Measurements from ENCODE around the gene WDR18.
"Not testable (repeated sequence)": the region's sequence is repeated elsewhere in the genome, so short reads cannot be mapped to it uniquely, and the experiment has no call there.

The WDR18 gene

DNA sequence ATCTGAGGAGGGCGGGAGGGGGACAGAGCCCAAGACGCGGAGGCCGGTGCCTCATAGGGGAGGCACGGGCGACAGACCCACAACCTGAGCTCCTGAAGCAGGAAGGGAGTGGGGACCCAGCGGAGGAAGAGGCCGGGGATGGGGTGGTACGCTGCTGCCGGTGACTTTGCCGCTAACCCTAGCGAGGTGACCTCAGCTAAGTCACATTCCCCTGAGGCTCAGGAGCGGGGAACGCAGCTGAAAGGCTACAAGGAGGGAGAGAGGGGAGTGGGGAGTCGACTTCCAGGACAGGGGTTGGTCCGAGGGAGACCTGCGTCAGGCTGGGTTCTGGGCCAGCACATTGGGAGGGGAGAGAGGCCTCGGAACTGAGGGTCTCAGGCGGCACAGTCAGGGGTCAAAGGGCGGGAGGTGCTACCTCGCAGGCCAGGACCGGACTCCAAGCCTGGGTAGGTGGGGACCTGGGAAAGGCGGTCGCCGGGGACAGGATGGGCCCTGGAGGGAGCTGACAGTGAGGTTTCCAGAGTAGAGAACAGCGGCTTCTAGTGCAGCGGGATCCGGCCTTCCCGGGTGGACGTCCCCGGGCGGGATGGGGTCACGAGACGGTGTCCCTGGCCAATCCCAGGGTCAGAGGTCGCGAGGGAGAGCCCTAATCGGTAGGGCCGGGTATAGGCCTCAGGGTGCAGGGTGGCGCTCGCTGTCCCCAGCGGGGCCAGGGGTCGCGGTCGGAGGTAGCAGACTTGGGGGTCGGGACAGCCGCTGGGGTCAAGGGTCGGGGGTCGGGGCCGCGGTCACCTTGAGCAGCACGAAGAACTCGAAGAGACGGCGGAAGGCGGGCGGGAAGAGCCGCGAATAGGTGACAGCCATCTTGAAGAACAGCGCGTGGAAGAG, 36.1 kb downstream of the WDR18 start:
- DNase-seq (ENCODE audit: extremely low read depth, insufficient read length), result no peak

DNA sequence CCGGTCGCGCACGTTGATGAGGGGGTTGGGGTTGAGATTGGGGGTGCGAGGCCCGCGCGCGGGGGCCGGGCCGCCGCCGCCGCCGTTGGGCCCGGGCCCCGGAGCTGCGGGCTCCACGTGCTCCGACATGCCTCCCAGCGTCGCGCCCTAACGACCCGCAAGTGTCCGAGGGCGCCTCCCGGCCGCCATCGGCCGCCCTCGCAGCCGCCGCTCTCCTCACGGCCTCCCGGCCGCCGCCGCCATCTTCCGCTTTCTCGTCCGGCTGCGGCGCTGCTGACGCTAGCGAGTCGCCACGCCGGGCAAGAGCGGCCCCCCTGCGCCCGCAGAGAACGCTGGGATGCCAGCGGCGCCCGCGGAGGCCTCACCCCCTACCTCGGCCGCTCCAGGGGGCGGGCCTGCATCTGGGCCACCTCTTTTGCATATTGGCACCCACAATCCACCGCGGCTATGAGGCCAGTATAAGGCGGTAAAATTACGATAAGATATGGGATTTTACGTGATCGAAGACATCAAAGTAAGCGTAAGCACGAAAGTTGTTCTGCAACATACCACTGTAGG, 36.8 kb downstream of the WDR18 start, which contains the start of gene TMEM259:
Gene TMEM259, minus strand, starts transcription at position 256 of the 558 bp plus-strand sequence. Its CDS starts 127 bp downstream, at position 129.
- peak within 1 kb of the TSS; percentile 98 for H3K4me3 ChIP-seq (replicated peaks; ENCODE audit: low read depth, low read length)
- peaks cover 8% of the 10 kb centered on the region for H3K36me3 ChIP-seq (ENCODE audit: control insufficient read depth, insufficient read depth, low read length)
- DNase-seq (ENCODE audit: extremely low read depth, insufficient read length), result peak; percentile 96
- H3K27me3 ChIP-seq (replicated peaks; ENCODE audit: control insufficient read depth, insufficient read depth, low read length), result no peaks in the 10 kb centered on the region
- TF ChIP-seq, protein P1, sequence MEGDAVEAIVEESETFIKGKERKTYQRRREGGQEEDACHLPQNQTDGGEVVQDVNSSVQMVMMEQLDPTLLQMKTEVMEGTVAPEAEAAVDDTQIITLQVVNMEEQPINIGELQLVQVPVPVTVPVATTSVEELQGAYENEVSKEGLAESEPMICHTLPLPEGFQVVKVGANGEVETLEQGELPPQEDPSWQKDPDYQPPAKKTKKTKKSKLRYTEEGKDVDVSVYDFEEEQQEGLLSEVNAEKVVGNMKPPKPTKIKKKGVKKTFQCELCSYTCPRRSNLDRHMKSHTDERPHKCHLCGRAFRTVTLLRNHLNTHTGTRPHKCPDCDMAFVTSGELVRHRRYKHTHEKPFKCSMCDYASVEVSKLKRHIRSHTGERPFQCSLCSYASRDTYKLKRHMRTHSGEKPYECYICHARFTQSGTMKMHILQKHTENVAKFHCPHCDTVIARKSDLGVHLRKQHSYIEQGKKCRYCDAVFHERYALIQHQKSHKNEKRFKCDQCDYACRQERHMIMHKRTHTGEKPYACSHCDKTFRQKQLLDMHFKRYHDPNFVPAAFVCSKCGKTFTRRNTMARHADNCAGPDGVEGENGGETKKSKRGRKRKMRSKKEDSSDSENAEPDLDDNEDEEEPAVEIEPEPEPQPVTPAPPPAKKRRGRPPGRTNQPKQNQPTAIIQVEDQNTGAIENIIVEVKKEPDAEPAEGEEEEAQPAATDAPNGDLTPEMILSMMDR (IDR thresholded peaks at IDR 0.05; ENCODE audit: insufficient read depth, low read length, poor library complexity, severe bottlenecking), result no peak

More for the DNA sequence above, 36.1 kb downstream of the WDR18 start:
- peak overlapping the region; percentile 98 for H3K4me3 ChIP-seq (replicated peaks; ENCODE audit: low read depth, low read length)
- H3K27me3 ChIP-seq (replicated peaks; ENCODE audit: control insufficient read depth, insufficient read depth, low read length), result no peaks in the 10 kb centered on the region
- peaks cover 12% of the 10 kb centered on the region for H3K36me3 ChIP-seq (ENCODE audit: control insufficient read depth, insufficient read depth, low read length)
- TF ChIP-seq, protein P1 (IDR thresholded peaks at IDR 0.05; ENCODE audit: insufficient read depth, low read length, poor library complexity, severe bottlenecking), result no peak

DNA sequence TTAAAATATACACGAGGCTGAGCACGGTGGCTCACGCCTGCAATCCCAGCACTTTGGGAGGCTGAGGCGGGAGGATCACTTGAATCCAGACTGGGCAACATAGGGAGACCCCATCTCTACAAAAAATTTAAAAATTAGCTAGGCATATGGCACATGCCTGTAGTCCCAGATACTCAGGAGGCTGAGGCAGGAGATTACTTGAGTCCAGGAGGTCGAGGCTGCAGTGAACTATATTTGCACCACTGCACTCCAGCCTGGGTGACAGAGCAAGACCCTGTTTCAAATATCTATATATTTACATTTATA, 39.7 kb downstream of the WDR18 start:
- not testable (repeated sequence) for DNase-seq (ENCODE audit: extremely low read depth, insufficient read length); H3K4me3 ChIP-seq (replicated peaks; ENCODE audit: low read depth, low read length); H3K36me3 ChIP-seq (ENCODE audit: control insufficient read depth, insufficient read depth, low read length); H3K27me3 ChIP-seq (replicated peaks; ENCODE audit: control insufficient read depth, insufficient read depth, low read length)

DNA sequence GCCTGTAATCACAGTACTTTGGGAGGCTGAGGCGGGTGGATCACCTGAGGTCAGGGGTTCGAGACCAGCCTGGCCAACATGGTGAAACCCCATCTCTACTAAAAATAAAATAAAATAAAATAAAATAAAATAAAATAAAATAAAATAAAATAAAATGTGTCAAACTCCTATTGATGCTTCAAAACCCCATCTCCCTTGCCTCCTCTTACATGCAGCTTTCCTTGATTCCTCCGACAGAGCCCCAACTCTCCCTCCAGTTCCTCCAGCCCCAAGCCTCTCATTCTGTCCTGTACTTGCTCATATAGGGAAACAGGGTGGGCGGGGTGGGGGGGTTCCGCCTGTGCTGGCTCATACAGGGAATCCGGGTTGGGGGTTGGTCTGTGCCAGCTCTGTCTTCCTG, 40.9 kb downstream of the WDR18 start:
- not testable (repeated sequence) for H3K27me3 ChIP-seq (replicated peaks; ENCODE audit: control insufficient read depth, insufficient read depth, low read length); H3K4me3 ChIP-seq (replicated peaks; ENCODE audit: low read depth, low read length); H3K36me3 ChIP-seq (ENCODE audit: control insufficient read depth, insufficient read depth, low read length)

DNA sequence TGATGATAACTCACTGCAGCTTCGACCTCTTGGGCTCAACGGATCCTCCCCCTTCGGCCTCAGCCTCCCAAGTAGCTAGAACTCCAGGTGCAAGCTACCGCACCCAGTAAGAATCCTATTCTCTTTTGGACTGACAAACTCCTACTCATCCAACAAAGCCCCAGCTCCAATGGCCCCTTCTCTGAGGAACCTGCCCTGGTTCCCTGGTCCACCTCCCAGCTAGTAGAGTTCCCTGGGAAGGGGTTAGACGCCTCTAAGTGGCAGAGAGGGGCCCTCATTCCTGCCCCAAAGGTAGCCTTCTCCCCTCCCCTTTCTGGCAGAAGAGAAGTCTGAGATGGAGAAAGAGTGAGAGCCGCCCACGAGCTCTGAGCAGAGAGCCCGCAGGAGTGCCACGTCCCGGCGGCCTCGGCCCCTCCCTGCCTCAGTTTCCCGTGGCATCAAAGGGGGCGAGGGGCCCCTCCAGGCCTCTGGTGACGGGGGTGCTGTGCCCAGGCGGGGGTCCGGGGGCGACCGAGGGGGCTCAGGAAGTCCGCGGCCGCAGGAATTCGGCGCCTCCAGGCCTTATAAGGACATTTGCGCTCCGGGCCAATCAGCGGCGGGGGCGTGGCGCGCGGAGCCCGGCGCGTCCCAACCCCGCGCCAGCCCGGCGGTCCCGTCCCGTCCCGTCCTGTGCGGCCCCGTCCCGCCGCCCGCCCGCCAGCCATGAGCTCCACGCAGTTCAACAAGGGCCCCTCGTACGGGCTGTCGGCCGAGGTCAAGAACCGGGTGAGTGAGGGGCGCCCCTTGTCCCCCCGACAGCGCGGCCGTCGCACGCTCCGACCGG, 42.0 kb downstream of the WDR18 start, which contains the start of gene CNN2:
Gene CNN2, plus strand, starts transcription at position 649 of the 823 bp plus-strand sequence. Its CDS starts 54 bp downstream, at position 703.
- no peaks in the 10 kb centered on the region for H3K27me3 ChIP-seq (replicated peaks; ENCODE audit: control insufficient read depth, insufficient read depth, low read length)
- peak; percentile 87 for DNase-seq (ENCODE audit: extremely low read depth, insufficient read length)
- peaks cover 4% of the 10 kb centered on the region for H3K36me3 ChIP-seq (ENCODE audit: control insufficient read depth, insufficient read depth, low read length)
- H3K4me3 ChIP-seq (replicated peaks; ENCODE audit: low read depth, low read length), result peak within 1 kb of the TSS; percentile 97
- TF ChIP-seq, protein P1 (IDR thresholded peaks at IDR 0.05; ENCODE audit: insufficient read depth, low read length, poor library complexity, severe bottlenecking), result no peak

More for the DNA sequence above, 40.9 kb downstream of the WDR18 start:
- not testable (repeated sequence) for DNase-seq (ENCODE audit: extremely low read depth, insufficient read length)

DNA sequence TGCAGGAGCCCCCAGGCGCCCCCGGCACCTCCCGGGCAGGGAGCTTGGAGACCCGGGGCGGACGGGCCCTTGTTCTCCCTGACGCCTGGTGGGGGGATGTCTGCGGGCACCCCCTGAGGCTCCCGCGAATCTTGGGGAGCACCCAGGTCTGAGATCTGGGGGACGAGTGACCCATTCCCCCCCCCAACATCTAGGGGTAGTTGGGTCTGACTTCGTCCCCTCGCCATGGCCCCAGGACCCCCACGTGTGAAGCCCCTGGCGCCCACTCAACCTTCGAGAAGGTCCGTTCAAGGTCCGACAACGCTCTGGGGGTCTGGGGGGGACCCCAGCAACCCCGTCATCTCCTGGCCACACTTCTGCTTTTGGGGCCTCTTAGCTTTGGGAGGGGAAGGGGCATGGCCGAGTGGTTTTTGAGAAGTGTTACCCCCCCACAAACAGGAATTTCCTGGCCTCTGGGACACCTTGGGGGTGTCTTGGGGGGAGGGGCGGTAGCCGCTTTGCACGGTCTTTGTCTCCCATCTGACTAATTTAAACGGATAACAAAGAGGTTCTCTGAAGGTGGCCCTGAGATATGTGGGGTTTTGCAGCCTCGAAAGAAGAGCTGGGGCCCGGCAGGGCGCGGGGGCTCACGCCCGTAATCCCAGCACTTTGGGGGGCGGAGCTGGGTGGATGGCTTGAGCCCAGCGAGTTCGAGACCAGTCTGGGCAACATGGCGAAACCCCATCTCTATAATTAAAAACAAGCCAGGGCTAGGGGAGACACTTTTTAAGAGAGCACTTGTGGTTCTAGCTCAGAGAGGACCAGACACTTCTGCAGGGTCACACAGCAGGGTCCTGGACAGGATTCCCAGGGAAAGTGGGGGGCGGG, 42.9 kb downstream of the WDR18 start:
- DNase-seq (ENCODE audit: extremely low read depth, insufficient read length), result no peak
- H3K4me3 ChIP-seq (replicated peaks; ENCODE audit: low read depth, low read length), result peak overlapping the region; percentile 97
- H3K27me3 ChIP-seq (replicated peaks; ENCODE audit: control insufficient read depth, insufficient read depth, low read length), result no peaks in the 10 kb centered on the region

More for the DNA sequence above, 42.9 kb downstream of the WDR18 start:
- peaks cover 4% of the 10 kb centered on the region for H3K36me3 ChIP-seq (ENCODE audit: control insufficient read depth, insufficient read depth, low read length)
- TF ChIP-seq, protein P1 (IDR thresholded peaks at IDR 0.05; ENCODE audit: insufficient read depth, low read length, poor library complexity, severe bottlenecking), result no peak

Data from GM06990 (cell line).